ENCODE results near the gene SETX.

SETX gene

DNA sequence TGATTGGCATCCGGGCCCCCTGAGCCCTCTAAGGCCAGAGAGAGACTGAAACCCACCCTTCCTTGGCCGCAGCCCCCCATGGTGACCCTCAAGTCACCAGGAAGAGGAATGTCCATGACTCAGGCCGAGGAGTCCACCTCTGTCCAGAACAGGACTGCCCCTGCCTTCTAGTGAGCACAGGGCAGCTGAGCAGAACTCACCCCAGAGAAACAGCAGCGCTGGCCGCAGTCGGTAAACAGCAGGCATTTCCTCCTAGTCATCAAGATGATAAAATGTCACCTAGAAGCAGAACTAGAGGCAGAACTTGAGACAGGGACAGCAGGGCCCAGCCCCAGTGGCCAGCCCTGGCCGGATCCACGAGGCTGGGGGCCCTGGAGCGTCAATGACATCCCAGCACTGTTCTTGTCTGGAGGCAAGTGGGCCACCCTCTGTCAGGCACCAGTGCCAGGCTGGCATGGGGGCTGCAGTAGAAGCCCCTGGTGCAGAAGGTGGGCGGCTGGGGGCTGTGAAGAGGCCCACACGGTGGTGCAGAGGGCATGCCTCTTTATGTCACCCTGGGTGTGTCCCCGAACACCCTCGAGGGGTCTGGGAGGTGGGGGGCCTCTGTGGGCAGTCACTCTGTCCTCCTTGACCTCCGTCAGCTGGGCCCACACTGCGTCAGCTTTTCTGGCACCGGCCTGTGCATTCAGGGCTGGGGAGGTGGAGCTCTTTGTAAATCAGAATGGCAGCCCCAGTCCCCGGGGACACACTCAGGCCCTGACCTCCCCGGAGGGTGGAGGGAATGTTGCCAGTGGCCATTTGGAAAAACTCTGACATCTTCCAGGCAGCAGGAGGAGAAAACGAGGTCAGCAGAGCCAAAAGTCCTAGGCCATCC, 110.0 kb downstream of the SETX start:
- DNase-seq (ENCODE audit: insufficient read length, low spot score) (no peak), FAIRE-seq (no peak)
- TF ChIP-seq POLR2AphosphoS5 (IDR thresholded peaks at IDR 0.05; ENCODE audit: low read depth, low read length) (no peak), POLR2A (IDR thresholded peaks at IDR 0.05; ENCODE audit: low read depth, low read length) (no peak), SPI1 (IDR thresholded peaks at IDR 0.05; ENCODE audit: low read depth, low read length) (no peak)

DNA sequence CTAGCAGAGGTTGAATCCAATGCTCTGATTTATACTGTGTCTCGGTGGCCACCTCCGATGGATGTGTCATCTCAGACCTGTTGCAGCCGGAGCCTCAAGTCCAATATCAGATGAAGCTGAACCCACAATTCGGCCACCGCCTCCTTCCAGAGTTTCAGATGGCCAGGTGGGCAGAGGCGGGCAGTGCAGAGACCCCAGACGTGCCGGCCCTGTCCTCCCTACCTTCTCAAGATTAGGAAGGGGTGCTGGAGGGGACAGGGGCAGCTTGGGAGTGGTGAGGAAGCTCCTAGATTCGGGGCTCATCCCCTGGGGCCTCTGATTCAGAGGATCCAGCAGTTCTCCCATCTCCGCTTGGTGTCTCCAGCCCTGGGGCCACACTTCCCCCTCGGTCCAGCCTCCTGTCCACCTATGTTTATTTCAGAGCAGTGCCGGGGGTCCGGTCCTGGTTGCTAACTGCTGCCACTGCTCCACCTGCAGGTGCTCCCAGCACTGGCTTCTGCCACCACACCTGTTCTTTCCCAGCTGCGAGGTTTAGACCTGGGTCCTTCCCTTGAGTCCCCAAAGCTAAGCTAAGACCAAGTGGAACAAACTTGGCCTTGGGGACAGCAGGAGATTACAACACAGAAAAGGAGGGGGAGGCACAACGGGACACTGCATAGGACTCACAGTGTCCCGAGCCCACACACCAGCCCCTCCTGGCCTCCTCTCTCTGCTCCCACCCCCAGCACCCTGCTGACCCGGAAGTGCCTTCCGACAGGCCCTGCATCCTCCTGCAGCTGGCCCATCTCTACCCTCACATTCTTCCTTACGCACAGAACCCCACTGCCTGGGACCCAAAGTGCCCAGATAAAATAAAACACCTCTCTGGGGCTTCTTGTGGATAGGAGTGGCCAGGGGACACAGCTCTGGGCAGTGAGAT, 111.4 kb downstream of the SETX start:
- FAIRE-seq (no peak), DNase-seq (ENCODE audit: insufficient read length, low spot score) (no peak)
- TF ChIP-seq TAF1 (IDR thresholded peaks at IDR 0.05; ENCODE audit: low read depth, low read length), result no peak
- TF ChIP-seq SPI1 (IDR thresholded peaks at IDR 0.05; ENCODE audit: low read depth, low read length), result no peak
- TF ChIP-seq POLR2AphosphoS5 (IDR thresholded peaks at IDR 0.05; ENCODE audit: low read depth, low read length), result no peak
- TF ChIP-seq POU2F2 (IDR thresholded peaks at IDR 0.05; ENCODE audit: low read depth, low read length), result no peak
- no peak for TF ChIP-seq POLR2A (IDR thresholded peaks at IDR 0.05; ENCODE audit: low read depth, low read length)
- TF ChIP-seq PAX5 (IDR thresholded peaks at IDR 0.05; ENCODE audit: insufficient read depth, low read length, severe bottlenecking), result no peak

DNA sequence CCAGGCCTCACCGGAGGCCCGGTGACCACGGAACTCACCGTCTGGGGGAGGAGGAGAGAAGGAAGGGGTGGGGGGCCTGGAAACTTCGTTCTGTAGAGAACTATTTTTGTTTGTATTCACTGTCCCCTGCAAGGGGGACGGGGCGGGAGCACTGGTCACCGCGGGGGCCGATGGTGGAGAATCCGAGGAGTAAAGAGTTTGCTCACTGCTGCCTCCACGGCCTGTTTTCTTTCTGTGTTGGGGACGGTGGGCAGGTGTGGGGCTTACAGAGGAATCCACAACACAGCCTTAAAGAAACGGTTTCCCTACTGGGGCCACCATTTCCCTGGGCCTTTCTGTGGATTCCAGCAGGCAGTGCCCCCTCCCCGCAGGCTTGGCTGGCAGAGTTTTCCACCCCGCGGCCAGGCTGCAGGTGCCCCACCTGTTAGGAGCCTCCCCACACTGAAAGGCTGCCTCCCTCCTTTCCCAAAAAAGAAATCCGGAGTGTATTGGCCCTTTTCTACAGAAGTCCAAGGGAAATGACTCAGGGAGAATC, 112.1 kb downstream of the SETX start:
- FAIRE-seq (no peak), DNase-seq (ENCODE audit: insufficient read length, low spot score) (no peak)
- TF ChIP-seq SPI1 (IDR thresholded peaks at IDR 0.05; ENCODE audit: low read depth, low read length) (no peak), TAF1 (IDR thresholded peaks at IDR 0.05; ENCODE audit: low read depth, low read length) (no peak), POLR2AphosphoS5 (IDR thresholded peaks at IDR 0.05; ENCODE audit: low read depth, low read length) (no peak), PAX5 (IDR thresholded peaks at IDR 0.05; ENCODE audit: insufficient read depth, low read length, severe bottlenecking) (no peak), POU2F2 (IDR thresholded peaks at IDR 0.05; ENCODE audit: low read depth, low read length) (no peak), POLR2A (IDR thresholded peaks at IDR 0.05; ENCODE audit: low read depth, low read length) (no peak)

DNA sequence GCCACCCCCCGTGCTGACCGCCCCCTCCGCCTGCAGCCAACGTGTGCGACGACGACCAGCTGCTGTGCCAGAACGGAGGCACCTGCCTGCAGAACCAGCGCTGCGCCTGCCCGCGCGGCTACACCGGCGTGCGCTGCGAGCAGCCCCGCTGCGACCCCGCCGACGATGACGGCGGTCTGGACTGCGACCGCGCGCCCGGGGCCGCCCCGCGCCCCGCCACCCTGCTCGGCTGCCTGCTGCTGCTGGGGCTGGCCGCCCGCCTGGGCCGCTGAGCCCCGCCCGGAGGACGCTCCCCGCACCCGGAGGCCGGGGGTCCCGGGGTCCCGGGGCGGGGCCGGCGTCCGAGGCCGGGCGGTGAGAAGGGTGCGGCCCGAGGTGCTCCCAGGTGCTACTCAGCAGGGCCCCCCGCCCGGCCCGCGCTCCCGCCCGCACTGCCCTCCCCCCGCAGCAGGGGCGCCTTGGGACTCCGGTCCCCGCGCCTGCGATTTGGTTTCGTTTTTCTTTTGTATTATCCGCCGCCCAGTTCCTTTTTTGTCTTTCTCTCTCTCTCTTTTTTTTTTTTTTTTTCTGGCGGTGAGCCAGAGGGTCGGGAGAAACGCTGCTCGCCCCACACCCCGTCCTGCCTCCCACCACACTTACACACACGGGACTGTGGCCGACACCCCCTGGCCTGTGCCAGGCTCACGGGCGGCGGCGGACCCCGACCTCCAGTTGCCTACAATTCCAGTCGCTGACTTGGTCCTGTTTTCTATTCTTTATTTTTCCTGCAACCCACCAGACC, 112.8 kb downstream of the SETX start:
- peak; percentile 63 for DNase-seq (ENCODE audit: insufficient read length, low spot score)
- FAIRE-seq, result no peak
- TF ChIP-seq POU2F2 (IDR thresholded peaks at IDR 0.05; ENCODE audit: low read depth, low read length) (no peak), SPI1 (IDR thresholded peaks at IDR 0.05; ENCODE audit: low read depth, low read length) (peak; percentile 68)

DNA sequence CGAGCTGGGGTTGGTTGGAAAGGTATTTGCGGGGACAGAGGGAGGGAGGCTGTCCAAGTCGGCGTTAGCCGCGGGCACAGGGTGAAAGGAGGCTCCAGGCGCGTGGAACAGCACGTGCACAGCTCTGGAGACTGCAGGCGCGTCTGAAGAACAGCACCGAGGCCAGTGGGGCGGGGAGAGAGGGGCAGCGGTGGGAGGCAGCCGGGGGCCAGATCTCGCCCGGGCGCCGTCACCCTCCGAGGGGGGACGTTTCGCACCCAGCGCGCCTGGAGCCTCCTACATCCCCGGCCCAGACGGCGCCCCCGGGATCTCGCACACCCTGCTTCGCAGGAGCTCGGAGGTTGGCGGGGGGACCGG, 113.3 kb downstream of the SETX start:
- no peak for FAIRE-seq
- TF ChIP-seq POU2F2 (IDR thresholded peaks at IDR 0.05; ENCODE audit: low read depth, low read length) (no peak), POLR2A (IDR thresholded peaks at IDR 0.05; ENCODE audit: low read depth, low read length) (no peak), POLR2AphosphoS5 (IDR thresholded peaks at IDR 0.05; ENCODE audit: low read depth, low read length) (no peak), TAF1 (IDR thresholded peaks at IDR 0.05; ENCODE audit: low read depth, low read length) (no peak), SPI1 (IDR thresholded peaks at IDR 0.05; ENCODE audit: low read depth, low read length) (no peak), PAX5 (IDR thresholded peaks at IDR 0.05; ENCODE audit: insufficient read depth, low read length, severe bottlenecking) (no peak)
- DNase-seq (ENCODE audit: insufficient read length, low spot score), result no peak

DNA sequence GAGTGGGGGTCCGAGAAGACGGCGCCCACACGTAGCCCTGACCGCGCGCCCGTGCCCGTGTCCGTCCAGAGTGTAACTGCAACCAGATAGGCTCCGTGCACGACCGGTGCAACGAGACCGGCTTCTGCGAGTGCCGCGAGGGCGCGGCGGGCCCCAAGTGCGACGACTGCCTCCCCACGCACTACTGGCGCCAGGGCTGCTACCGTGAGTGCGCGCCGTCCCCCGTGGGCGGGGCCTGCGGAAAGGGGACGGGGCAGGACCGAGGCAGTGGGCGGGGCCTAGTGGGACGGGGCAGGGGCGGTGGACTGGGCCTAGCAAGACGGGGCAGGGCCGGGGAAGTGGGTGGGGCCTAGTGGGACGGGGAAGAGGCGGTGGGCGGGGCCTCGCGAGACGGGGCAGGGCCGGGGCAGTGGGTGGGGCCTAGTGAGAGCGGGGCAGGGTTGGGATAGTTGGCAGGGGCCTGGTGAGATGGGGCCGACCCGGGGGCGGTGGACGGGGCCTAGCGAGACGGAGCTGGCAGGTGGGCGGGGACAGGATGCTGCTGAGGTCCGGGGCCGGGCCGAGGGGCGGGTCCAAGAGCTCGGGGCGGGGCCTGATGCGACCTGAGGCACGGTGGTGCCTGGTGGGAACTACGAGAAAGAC, 113.8 kb downstream of the SETX start:
- DNase-seq (ENCODE audit: insufficient read length, low spot score) (peak; percentile 97), FAIRE-seq (peak; percentile 97)
- TF ChIP-seq TAF1 (IDR thresholded peaks at IDR 0.05; ENCODE audit: low read depth, low read length) (no peak), POU2F2 (IDR thresholded peaks at IDR 0.05; ENCODE audit: low read depth, low read length) (no peak), PAX5 (IDR thresholded peaks at IDR 0.05; ENCODE audit: insufficient read depth, low read length, severe bottlenecking) (no peak), SPI1 (IDR thresholded peaks at IDR 0.05; ENCODE audit: low read depth, low read length) (no peak), POLR2AphosphoS5 (IDR thresholded peaks at IDR 0.05; ENCODE audit: low read depth, low read length) (no peak), POLR2A (IDR thresholded peaks at IDR 0.05; ENCODE audit: low read depth, low read length) (no peak)

DNA sequence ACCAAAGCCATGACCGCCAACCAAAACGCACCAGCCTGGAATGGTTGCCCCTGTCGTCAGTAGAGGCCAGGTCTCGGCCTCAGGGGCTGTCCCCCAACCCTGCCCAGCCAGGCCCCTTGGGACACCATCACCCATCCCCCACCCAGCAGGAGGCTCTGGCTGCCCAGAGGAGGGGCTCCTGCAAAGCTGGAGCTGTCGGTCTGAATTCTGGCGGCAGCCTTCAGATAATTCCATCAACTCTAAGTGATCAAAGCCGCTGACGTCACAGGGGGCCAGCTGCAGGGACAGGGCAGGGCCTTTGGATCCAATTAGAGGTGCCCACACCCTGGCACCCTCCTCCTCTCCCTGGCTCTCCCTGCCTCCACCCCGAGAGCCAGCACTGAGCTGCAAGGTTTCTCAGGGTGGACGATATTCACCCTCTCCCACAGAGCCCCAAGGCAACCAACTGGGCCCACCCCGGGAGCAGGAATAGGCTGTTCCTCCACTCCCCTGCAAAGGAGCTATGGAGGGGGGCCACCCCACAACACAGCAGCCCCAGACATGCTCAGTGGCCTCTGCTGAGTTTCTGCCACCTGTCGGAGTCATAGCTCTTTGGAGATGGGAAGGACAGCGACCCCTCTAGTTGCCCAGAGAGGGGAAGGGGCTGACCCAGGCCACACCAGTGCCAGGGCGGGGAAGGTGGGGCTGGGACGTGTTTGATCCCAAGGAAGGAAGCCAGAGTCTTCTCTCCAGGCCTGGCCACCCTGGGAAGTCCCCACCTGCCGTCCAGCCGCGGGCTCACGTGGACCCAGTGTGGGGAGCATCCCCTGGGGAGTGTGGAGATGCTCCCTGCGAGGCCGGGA, 114.6 kb downstream of the SETX start:
- no peak for DNase-seq (ENCODE audit: insufficient read length, low spot score)
- TF ChIP-seq PAX5 (IDR thresholded peaks at IDR 0.05; ENCODE audit: insufficient read depth, low read length, severe bottlenecking) (no peak), POLR2AphosphoS5 (IDR thresholded peaks at IDR 0.05; ENCODE audit: low read depth, low read length) (no peak), POU2F2 (IDR thresholded peaks at IDR 0.05; ENCODE audit: low read depth, low read length) (no peak), POLR2A (IDR thresholded peaks at IDR 0.05; ENCODE audit: low read depth, low read length) (no peak), SPI1 (IDR thresholded peaks at IDR 0.05; ENCODE audit: low read depth, low read length) (no peak), TAF1 (IDR thresholded peaks at IDR 0.05; ENCODE audit: low read depth, low read length) (no peak)
- FAIRE-seq, result no peak

DNA sequence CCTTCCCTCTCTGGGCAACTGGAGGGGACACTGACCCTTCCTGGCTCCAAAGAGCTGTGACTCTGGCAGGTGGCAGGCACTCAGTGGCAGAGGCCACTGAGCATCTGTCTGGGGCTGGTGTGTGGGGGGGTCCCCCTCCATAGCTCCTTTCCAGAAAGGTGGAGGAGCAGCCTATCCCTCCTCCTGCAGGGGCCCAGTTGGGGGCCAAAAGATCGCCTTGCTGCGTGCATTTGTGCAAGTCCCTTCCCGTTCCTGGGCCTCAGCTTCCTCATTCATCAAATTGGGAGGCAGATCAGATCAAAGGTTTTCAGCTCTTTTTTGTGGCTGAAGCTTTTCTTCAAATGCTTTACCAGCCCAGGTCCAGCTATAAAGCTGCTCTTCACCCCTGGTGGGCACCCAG, 115.3 kb downstream of the SETX start:
- FAIRE-seq, result no peak
- no peak for DNase-seq (ENCODE audit: insufficient read length, low spot score)
- TF ChIP-seq POLR2A (IDR thresholded peaks at IDR 0.05; ENCODE audit: low read depth, low read length) (no peak), SPI1 (IDR thresholded peaks at IDR 0.05; ENCODE audit: low read depth, low read length) (no peak), TAF1 (IDR thresholded peaks at IDR 0.05; ENCODE audit: low read depth, low read length) (no peak), PAX5 (IDR thresholded peaks at IDR 0.05; ENCODE audit: insufficient read depth, low read length, severe bottlenecking) (no peak), POLR2AphosphoS5 (IDR thresholded peaks at IDR 0.05; ENCODE audit: low read depth, low read length) (no peak), POU2F2 (IDR thresholded peaks at IDR 0.05; ENCODE audit: low read depth, low read length) (no peak)

Data from GM12891 (cell line).